ENCODE results near the gene GRHL3. TPM values are rescaled to one million over a fixed set of nuclear protein-coding genes. Genes with fewer than 3 reads are reported as not detected.
A peak's percentile ranks its signal among the peaks of the same experiment; 100 is the strongest.

Gene GRHL3
- total and polyA plus RNA-seq, 8 donors: 0.11 to 0.86 (median 0.35) TPM

- Histone ChIP-seq H3K9me3 (no peaks in the 10 kb centered on the region), H3K27me3 (no peaks in the 10 kb centered on the region), H3K27ac (peak overlapping the region in 1 of 4 donors; percentile 58), H3K36me3 (no peaks in the 10 kb centered on the region), H3K4me1 (peaks cover 0 to 10% (median 0%) of the 10 kb centered on the region in 3 donors), H3K4me3 (peak overlapping the region; percentile 19 to 52 (median 36))
- no peak for TF ChIP-seq CTCF (IDR thresholded peaks at IDR 0.05)
- FAIRE-seq (no peak), DNase-seq (peak in 4 of 6 donors; percentile 11 to 71 (median 26)), ATAC-seq (peak; percentile 57 to 73 (median 69))
- intact Hi-C loops (cut with DNase I): no loop called here
- WGBS, 2 donors: 17 to 20% methylated on average over 65 to 72 of the region's 72 CpGs
Observed at GRCh38 chr1:24321697-24322469, 2.7 kb downstream of the GRHL3 start.

- DNase-seq (peak in 1 of 6 donors; percentile 61), FAIRE-seq (no peak), ATAC-seq (peak in 2 of 4 donors; percentile 16 to 23)
- Histone ChIP-seq H3K4me1 (peaks cover 0 to 10% (median 0%) of the 10 kb centered on the region in 3 donors), H3K4me3 (peak overlapping the region in 3 of 4 donors; percentile 19 to 52 (median 35)), H3K9me3 (no peaks in the 10 kb centered on the region), H3K27me3 (no peaks in the 10 kb centered on the region), H3K36me3 (no peaks in the 10 kb centered on the region), H3K27ac (peak overlapping the region in 1 of 4 donors; percentile 58)
- no peak for TF ChIP-seq CTCF (IDR thresholded peaks at IDR 0.05)
- 62% methylated on average over 33 of the region's 33 CpGs for WGBS, 2 donors
- intact Hi-C loops (cut with DNase I): no loop called here
Observed at GRCh38 chr1:24322470-24323177, 3.5 kb downstream of the GRHL3 start.

- Histone ChIP-seq H3K4me3 (no peak overlapping the region), H3K4me1 (peaks cover 0 to 6% (median 0%) of the 10 kb centered on the region in 3 donors), H3K36me3 (no peaks in the 10 kb centered on the region), H3K27me3 (no peaks in the 10 kb centered on the region), H3K9me3 (no peaks in the 10 kb centered on the region), H3K27ac (no peak overlapping the region)
- DNase-seq (no peak), FAIRE-seq (no peak), ATAC-seq (no peak)
- TF ChIP-seq CTCF (IDR thresholded peaks at IDR 0.05): no peak
- 96 to 100% methylated on average over 2 of the region's 2 CpGs for WGBS, 2 donors
- intact Hi-C loops (cut with DNase I): no loop called here
Observed at GRCh38 chr1:24323281-24323680, 4.1 kb downstream of the GRHL3 start.

GRCh38 chr1:24324903-24325302 is 5.7 kb downstream of the GRHL3 start:
- no peaks in the 10 kb centered on the region for H3K27me3 ChIP-seq
- no peaks in the 10 kb centered on the region for H3K36me3 ChIP-seq
- H3K9me3 ChIP-seq: no peaks in the 10 kb centered on the region
- 64 to 67% methylated on average over 6 of the region's 6 CpGs for WGBS, 2 donors
- ATAC-seq: no peak
- H3K4me3 ChIP-seq: no peak overlapping the region
- TF ChIP-seq CTCF (IDR thresholded peaks at IDR 0.05): no peak
- no peaks in the 10 kb centered on the region for H3K4me1 ChIP-seq
- no peak overlapping the region for H3K27ac ChIP-seq
- DNase-seq: no peak
- no peak for FAIRE-seq
- intact Hi-C loops (cut with DNase I): no loop called here
